Renal pelvis (tissue), 4 donors: Measurements from ENCODE around the gene EXOC2. TPM values are rescaled to one million over a fixed set of nuclear protein-coding genes. Genes with fewer than 3 reads are reported as not detected.

Experiments
- DNase-seq: peaks from one replicate; pipeline ENCODE4 v3.0.0-alpha.2; 2013
- polyA plus RNA-seq, 3 donors: library from polyadenylated mRNA; unstranded; fragments of 120-200 nt; gene quantifications; one replicate each; pipeline ENCODE4 v1.2.1, GENCODE V29; 2013; ENCODE audit not compliant: insufficient read length in 3 of 3

The EXOC2 gene
- polyA plus RNA-seq, 3 donors: 20.4 to 24.4 (median 23.1) TPM

- DNase-seq: no peak
Observed at GRCh38 chr6:470901-471448, 222.0 kb downstream of the EXOC2 start.

- DNase-seq: no peak
Observed at GRCh38 chr6:470051-470900, 222.7 kb downstream of the EXOC2 start.

GRCh38 chr6:467671-468082 lies 225.3 kb downstream of the EXOC2 start:
- no peak for DNase-seq

- no peak for DNase-seq
Observed at GRCh38 chr6:467111-467510, 225.8 kb downstream of the EXOC2 start.

GRCh38 chr6:466564-466963 lies 226.4 kb downstream of the EXOC2 start:
- no peak for DNase-seq

- no peak for DNase-seq
Observed at GRCh38 chr6:465531-466348, 227.2 kb downstream of the EXOC2 start.

GRCh38 chr6:456887-457286 lies 236.1 kb downstream of the EXOC2 start:
- no peak for DNase-seq

GRCh38 chr6:456358-456867 lies 236.5 kb downstream of the EXOC2 start:
- DNase-seq: no peak

GRCh38 chr6:455835-456234 lies 237.1 kb downstream of the EXOC2 start:
- DNase-seq: no peak

GRCh38 chr6:455006-455585 lies 237.8 kb downstream of the EXOC2 start:
- no peak for DNase-seq

- DNase-seq: no peak
Observed at GRCh38 chr6:454148-454991, 238.6 kb downstream of the EXOC2 start.

- no peak for DNase-seq
Observed at GRCh38 chr6:453152-453551, 239.8 kb downstream of the EXOC2 start.

- DNase-seq: no peak
Observed at GRCh38 chr6:452301-453067, 240.5 kb downstream of the EXOC2 start.

- DNase-seq: no peak
Observed at GRCh38 chr6:451847-452246, 241.1 kb downstream of the EXOC2 start.

GRCh38 chr6:451336-451735 lies 241.6 kb downstream of the EXOC2 start:
- DNase-seq: no peak

GRCh38 chr6:449486-450419 lies 243.2 kb downstream of the EXOC2 start:
- DNase-seq: no peak

GRCh38 chr6:449057-449430 lies 243.9 kb downstream of the EXOC2 start:
- no peak for DNase-seq

- DNase-seq: no peak
Observed at GRCh38 chr6:448296-449056, 244.5 kb downstream of the EXOC2 start.
